ENCODE results near the gene ZBTB8OS. TPM values are rescaled to one million over a fixed set of nuclear protein-coding genes. Genes with fewer than 3 reads are reported as not detected.
"Not testable (repeated sequence)": the region's sequence is repeated elsewhere in the genome, so short reads cannot be mapped to it uniquely, and the experiment has no call there.

Gene ZBTB8OS
- total RNA-seq, 1 experiment from 2014 or later = 52.5 TPM

DNA sequence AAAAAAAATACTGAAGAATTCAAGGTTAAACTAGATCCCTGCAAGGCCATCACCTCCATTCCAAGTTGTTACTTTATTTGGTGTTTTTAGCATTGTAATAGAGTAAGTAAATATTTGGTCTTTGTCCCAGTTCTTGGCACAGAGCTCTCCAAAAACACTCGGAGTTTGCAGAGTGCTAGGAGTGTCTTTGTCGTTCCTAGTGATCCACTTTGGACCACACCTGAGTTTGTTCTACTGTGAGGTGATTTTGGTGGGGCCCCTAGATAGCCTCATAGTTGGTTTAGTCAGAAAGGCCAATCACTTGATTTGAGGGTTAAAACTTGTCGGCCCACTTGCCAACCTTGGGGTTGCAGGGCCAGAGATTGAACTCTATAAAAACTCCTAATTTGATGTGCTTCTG lies 26.6 kb upstream of the ZBTB8OS start:
- no peak overlapping the region for H3K4me3 ChIP-seq (ENCODE audit: low read depth, low read length)
- intact Hi-C loops (cut with micrococcal nuclease; ENCODE audit: unreplicated experiment) = no loop called here
- Mint-ChIP-seq H3K4me3 (ENCODE audit: unreplicated experiment) (no peak overlapping the region), H3K36me3 (ENCODE audit: insufficient read depth, unreplicated experiment) (peaks cover 77% of the 10 kb centered on the region), H3K9me3 (ENCODE audit: unreplicated experiment) (no peaks in the 10 kb centered on the region), H3K27me3 (ENCODE audit: insufficient read depth, unreplicated experiment) (no peaks in the 10 kb centered on the region), H3K4me1 (ENCODE audit: low read depth, unreplicated experiment) (no peaks in the 10 kb centered on the region), H3K27ac (ENCODE audit: unreplicated experiment) (no peak overlapping the region)
- no peak for DNase-seq
- no peaks in the 10 kb centered on the region for H3K4me1 ChIP-seq
- CTCF ChIA-PET = no interaction called here
- H3K9me3 ChIP-seq = no peaks in the 10 kb centered on the region
- H3K27me3 ChIP-seq (replicated peaks; ENCODE audit: control insufficient read depth, insufficient read depth, low read length) = no peaks in the 10 kb centered on the region
- TF ChIP-seq, protein P1, sequence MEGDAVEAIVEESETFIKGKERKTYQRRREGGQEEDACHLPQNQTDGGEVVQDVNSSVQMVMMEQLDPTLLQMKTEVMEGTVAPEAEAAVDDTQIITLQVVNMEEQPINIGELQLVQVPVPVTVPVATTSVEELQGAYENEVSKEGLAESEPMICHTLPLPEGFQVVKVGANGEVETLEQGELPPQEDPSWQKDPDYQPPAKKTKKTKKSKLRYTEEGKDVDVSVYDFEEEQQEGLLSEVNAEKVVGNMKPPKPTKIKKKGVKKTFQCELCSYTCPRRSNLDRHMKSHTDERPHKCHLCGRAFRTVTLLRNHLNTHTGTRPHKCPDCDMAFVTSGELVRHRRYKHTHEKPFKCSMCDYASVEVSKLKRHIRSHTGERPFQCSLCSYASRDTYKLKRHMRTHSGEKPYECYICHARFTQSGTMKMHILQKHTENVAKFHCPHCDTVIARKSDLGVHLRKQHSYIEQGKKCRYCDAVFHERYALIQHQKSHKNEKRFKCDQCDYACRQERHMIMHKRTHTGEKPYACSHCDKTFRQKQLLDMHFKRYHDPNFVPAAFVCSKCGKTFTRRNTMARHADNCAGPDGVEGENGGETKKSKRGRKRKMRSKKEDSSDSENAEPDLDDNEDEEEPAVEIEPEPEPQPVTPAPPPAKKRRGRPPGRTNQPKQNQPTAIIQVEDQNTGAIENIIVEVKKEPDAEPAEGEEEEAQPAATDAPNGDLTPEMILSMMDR (IDR thresholded peaks at IDR 0.05; ENCODE audit: insufficient read depth in 1 of 2, low read depth in 1 of 2, low read length in 1 of 2, severe bottlenecking in 1 of 2, unreplicated experiment in 1 of 2) = no peak
- H3K36me3 ChIP-seq (ENCODE audit: control insufficient read depth, insufficient read depth, low read length) = no peaks in the 10 kb centered on the region; the same call in 1 of the 2 replicates
- BruUV-seq (replicated peaks) = no TSS peak
- POLR2A ChIA-PET = interaction anchor here (0.6 kb wide), 1 partner anchor 404 kb away, joined by 3 read pairs; the partner anchor contains the start of gene AZIN2

DNA sequence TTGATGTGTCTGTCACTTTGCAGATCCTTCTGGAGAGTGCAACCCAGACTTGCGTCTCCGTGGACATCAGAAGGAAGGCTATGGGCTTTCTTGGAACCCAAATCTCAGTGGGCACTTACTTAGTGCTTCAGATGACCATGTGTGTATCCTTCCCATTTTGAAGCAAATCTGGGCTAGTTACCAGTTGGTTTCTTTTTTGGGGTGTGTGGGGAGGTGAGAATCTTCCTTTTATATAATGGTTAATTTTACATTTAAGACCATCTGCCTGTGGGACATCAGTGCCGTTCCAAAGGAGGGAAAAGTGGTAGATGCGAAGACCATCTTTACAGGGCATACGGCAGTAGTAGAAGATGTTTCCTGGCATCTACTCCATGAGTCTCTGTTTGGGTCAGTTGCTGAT lies 18.4 kb upstream of the ZBTB8OS start:
- H3K27ac Mint-ChIP-seq (ENCODE audit: unreplicated experiment); CTCF ChIA-PET: not testable (repeated sequence)

DNA sequence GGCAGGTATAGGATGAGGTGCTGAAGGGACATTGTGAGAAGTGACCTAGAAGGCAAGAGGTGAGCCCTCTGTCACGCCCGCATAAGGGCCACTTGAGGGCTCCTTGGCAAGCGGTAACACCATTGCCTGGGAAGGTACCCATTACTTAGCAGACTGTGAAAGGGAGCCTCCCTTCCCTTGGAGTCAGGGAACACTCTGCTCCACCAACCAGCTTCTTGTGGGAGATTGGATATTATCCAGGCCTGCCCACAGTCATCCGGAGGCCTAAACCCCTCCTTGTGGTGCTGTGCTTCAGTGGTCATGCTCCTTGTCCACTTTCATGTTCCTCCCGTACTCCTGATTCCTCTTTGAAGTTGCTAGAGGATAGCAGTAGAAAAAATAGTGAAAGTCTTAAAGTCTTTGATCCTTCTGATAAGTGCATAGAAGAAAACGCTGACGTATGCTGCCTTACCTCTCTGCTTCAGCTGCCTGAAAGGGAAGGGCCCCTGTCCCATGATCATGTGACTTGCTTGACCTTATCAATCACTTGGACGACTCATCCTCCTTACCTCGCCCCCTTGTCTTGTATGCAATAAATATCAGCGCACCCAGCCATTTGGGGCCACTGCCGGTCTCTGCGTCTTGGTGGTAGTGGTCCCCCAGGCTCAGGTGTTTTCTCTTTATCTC lies 16.7 kb upstream of the ZBTB8OS start:
- no peaks in the 10 kb centered on the region for H3K4me1 Mint-ChIP-seq (ENCODE audit: low read depth, unreplicated experiment)
- H3K27ac Mint-ChIP-seq (ENCODE audit: unreplicated experiment) = no peak overlapping the region
- intact Hi-C loops (cut with micrococcal nuclease; ENCODE audit: unreplicated experiment) = no loop called here
- ChIA-PET CTCF (no interaction called here), POLR2A (no interaction called here)
- H3K4me3 ChIP-seq (ENCODE audit: low read depth, low read length) = no peak overlapping the region
- no peak overlapping the region for H3K4me3 Mint-ChIP-seq (ENCODE audit: unreplicated experiment)
- peak; percentile 20 to 44 for DNase-seq
- no peaks in the 10 kb centered on the region for H3K9me3 ChIP-seq
- TF ChIP-seq, protein P1 (IDR thresholded peaks at IDR 0.05; ENCODE audit: insufficient read depth in 1 of 2, low read depth in 1 of 2, low read length in 1 of 2, severe bottlenecking in 1 of 2, unreplicated experiment in 1 of 2) = no peak
- H3K27me3 ChIP-seq (replicated peaks; ENCODE audit: control insufficient read depth, insufficient read depth, low read length) = no peaks in the 10 kb centered on the region
- no peaks in the 10 kb centered on the region for H3K9me3 Mint-ChIP-seq (ENCODE audit: unreplicated experiment)
- no TSS peak for BruUV-seq (replicated peaks)
- H3K4me1 ChIP-seq = no peaks in the 10 kb centered on the region
- H3K36me3 ChIP-seq (ENCODE audit: control insufficient read depth, insufficient read depth, low read length) = no peaks in the 10 kb centered on the region; the same call in 1 of the 2 replicates
- no peaks in the 10 kb centered on the region for H3K27me3 Mint-ChIP-seq (ENCODE audit: insufficient read depth, unreplicated experiment)
- peaks cover 72% of the 10 kb centered on the region for H3K36me3 Mint-ChIP-seq (ENCODE audit: insufficient read depth, unreplicated experiment)

More for the DNA sequence above, 18.4 kb upstream of the ZBTB8OS start:
- peaks cover 84% of the 10 kb centered on the region for H3K36me3 Mint-ChIP-seq (ENCODE audit: insufficient read depth, unreplicated experiment)
- BruUV-seq (replicated peaks); H3K36me3 ChIP-seq (ENCODE audit: control insufficient read depth, insufficient read depth, low read length); H3K27me3 Mint-ChIP-seq (ENCODE audit: insufficient read depth, unreplicated experiment); intact Hi-C loops (cut with micrococcal nuclease; ENCODE audit: unreplicated experiment); H3K4me1 Mint-ChIP-seq (ENCODE audit: low read depth, unreplicated experiment); H3K4me3 ChIP-seq (ENCODE audit: low read depth, low read length); H3K27me3 ChIP-seq (replicated peaks; ENCODE audit: control insufficient read depth, insufficient read depth, low read length); H3K9me3 Mint-ChIP-seq (ENCODE audit: unreplicated experiment); H3K4me1 ChIP-seq; H3K9me3 ChIP-seq; DNase-seq; H3K4me3 Mint-ChIP-seq (ENCODE audit: unreplicated experiment); POLR2A ChIA-PET: not testable (repeated sequence)

All from Caco-2 (cell line).